HEK293T (cell line): ENCODE data around the gene SASS6.

Experiments
- CTCF ChIA-PET: fragments of 350-600 bp; formaldehyde crosslinking; extraction: SDS; loops from one replicate; lab custom pipeline; 2021; ENCODE audit warnings: antibody characterized with exemption, inconsistent platforms; lab: Yijun Ruan, JAX
- POLR2A ChIA-PET: fragments of 350-600 bp; formaldehyde crosslinking; extraction: SDS; loops from one replicate; lab custom pipeline; 2020; ENCODE audit warnings: antibody characterized with exemption, inconsistent platforms; lab: Yijun Ruan, JAX
- DNase-seq: peaks from one replicate; pipeline ENCODE4 v3.0.0; 2012; ENCODE audit warnings: mixed read lengths; ENCODE audit errors: extremely low spot score
- ARNT ChIP-seq: fragments of 450-650 bp; IDR thresholded peaks from 2 replicates; pipeline ENCODE4 v1.6.1; 2017; ENCODE audit warnings: mild to moderate bottlenecking
- BHLHE40 ChIP-seq: fragments of 450-650 bp; IDR thresholded peaks from 2 replicates; pipeline ENCODE4 v1.6.1; 2016; ENCODE audit warnings: mild to moderate bottlenecking, moderate library complexity, borderline replicate concordance
- CTBP1 ChIP-seq: fragments of 450-650 bp; IDR thresholded peaks from 2 replicates; pipeline ENCODE4 v1.6.1; 2016; ENCODE audit warnings: borderline replicate concordance
- ELF4 ChIP-seq: fragments of 450-650 bp; IDR thresholded peaks from 2 replicates; pipeline ENCODE4 v1.6.1; 2017; ENCODE audit warnings: antibody characterized with exemption
- FOXA1 ChIP-seq: fragments of 450-650 bp; IDR thresholded peaks from 2 replicates; pipeline ENCODE4 v1.6.1; 2016; ENCODE audit warnings: mild to moderate bottlenecking
- FOXK2 ChIP-seq: fragments of 450-650 bp; IDR thresholded peaks from 2 replicates; pipeline ENCODE4 v1.6.1; 2016; ENCODE audit warnings: mild to moderate bottlenecking
- FOXM1 ChIP-seq: fragments of 450-650 bp; IDR thresholded peaks from 2 replicates; pipeline ENCODE4 v1.6.1; 2017; ENCODE audit warnings: mild to moderate bottlenecking, borderline replicate concordance
- HDGF ChIP-seq: fragments of 450-650 bp; IDR thresholded peaks from 2 replicates; pipeline ENCODE4 v1.6.1; 2017; ENCODE audit warnings: antibody characterized with exemption, borderline replicate concordance
- L3MBTL2 ChIP-seq: fragments of 450-650 bp; conservative IDR thresholded peaks from 2 replicates; pipeline ENCODE4 v1.6.1; 2016; ENCODE audit warnings: mild to moderate bottlenecking
- LEF1 ChIP-seq: fragments of 450-650 bp; IDR thresholded peaks from 2 replicates; pipeline ENCODE4 v1.6.1; 2017; ENCODE audit warnings: mild to moderate bottlenecking, borderline replicate concordance
- NFRKB ChIP-seq: fragments of 450-650 bp; IDR thresholded peaks from 2 replicates; pipeline ENCODE4 v1.6.1; 2016; ENCODE audit warnings: mild to moderate bottlenecking, moderate library complexity
- SP1 ChIP-seq: fragments of 450-650 bp; IDR thresholded peaks from 2 replicates; pipeline ENCODE4 v1.6.1; 2017
- SUZ12 ChIP-seq: fragments of 450-650 bp; IDR thresholded peaks from 2 replicates; pipeline ENCODE4 v1.6.1; 2016; ENCODE audit warnings: mild to moderate bottlenecking
- TARDBP ChIP-seq: fragments of 450-650 bp; IDR thresholded peaks from 2 replicates; pipeline ENCODE4 v1.6.1; 2016
- ZNF384 ChIP-seq: fragments of 450-650 bp; IDR thresholded peaks from 2 replicates; pipeline ENCODE4 v1.6.1; 2016
- TF ChIP-seq, protein P1 (sequence below): fragments of 450-650 bp; IDR thresholded peaks from 2 replicates; pipeline ENCODE4 v1.6.1; 2016

Gene SASS6

DNA sequence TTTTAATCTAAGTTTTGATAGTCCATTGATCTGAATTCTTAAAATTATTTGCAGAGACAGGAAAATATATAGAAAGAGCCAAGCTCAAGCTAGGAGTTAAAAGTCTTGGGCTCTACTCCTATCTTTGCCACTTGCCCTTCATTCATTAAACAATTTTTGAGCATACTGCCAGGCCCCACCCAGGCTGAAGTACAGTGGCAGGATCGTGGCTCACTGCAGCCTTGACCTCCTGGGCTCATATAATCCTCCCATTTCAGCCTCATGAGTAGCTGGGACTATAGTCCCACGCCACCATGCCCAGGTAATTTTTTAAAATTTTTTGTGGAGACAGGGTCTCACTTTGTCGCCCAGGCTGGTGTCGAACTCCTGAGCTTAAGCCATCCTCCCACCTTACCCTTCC lies 8.5 kb upstream of the SASS6 start:
- TF ChIP-seq HDGF, result no peak
- no peak for TF ChIP-seq FOXK2
- no peak for TF ChIP-seq FOXM1
- no peak for TF ChIP-seq FOXA1
- no peak for TF ChIP-seq ELF4
- no peak for TF ChIP-seq ARNT
- TF ChIP-seq, protein P1, sequence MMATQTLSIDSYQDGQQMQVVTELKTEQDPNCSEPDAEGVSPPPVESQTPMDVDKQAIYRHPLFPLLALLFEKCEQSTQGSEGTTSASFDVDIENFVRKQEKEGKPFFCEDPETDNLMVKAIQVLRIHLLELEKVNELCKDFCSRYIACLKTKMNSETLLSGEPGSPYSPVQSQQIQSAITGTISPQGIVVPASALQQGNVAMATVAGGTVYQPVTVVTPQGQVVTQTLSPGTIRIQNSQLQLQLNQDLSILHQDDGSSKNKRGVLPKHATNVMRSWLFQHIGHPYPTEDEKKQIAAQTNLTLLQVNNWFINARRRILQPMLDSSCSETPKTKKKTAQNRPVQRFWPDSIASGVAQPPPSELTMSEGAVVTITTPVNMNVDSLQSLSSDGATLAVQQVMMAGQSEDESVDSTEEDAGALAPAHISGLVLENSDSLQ, result no peak
- no peak for TF ChIP-seq CTBP1
- ChIA-PET POLR2A (no interaction called here), CTCF (no interaction called here)
- DNase-seq, result no peak

DNA sequence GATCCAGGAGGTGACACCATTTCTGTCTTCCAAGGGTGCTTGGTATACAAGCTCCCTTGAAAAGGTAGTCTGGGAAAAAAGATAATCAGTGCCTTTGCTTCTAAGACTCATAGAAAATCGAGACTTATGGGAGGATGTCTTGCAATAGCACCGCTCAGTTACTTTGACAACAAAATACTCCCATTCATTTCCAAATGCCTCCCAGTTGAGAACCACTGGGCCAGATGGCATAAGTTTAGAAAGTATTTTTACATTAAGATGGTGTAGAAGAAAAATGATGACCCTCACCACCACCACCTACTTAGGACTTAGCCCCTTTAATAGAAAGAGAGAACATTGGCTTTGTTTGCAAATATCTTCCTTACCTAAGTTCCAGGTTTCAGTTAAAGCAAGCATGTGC lies 4.9 kb upstream of the SASS6 start:
- DNase-seq, result no peak
- TF ChIP-seq ARNT (no peak), FOXA1 (no peak), FOXM1 (no peak), HDGF (no peak), CTBP1 (no peak), BHLHE40 (no peak), SUZ12 (no peak), L3MBTL2 (no peak), TARDBP (no peak), ELF4 (no peak), FOXK2 (no peak), NFRKB (no peak), ZNF384 (no peak)
- ChIA-PET POLR2A (no interaction called here), CTCF (no interaction called here)

- TF ChIP-seq, protein P1, result peak; percentile 20; the same call in 1 of the 2 replicates
- TF ChIP-seq NFRKB, result no peak
- POLR2A ChIA-PET, result no interaction called here
- CTCF ChIA-PET, result no interaction called here
- DNase-seq, result no peak
These were observed 2.1 kb upstream of the SASS6 start for GRCh38 chr1:100134872-100135271.

DNA sequence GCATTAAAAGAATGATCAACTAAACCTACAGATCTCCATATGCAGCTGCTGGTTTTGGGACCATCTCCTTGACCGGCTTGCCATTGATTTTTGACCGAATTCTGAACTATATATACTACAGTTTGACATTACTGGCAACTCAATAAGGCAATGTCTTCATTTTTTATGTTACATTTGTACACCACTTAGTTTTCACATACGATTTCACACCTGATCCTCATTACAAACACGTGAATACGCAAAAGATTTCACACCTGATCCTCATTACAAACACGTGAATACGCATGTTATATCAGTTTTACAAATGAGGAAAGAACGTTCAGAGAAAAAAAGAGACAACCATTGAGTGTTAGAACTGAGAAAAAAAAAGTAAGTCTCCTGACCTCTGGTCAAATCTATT lies 1.1 kb downstream of the SASS6 start:
- TF ChIP-seq, protein P1, result no peak
- TF ChIP-seq L3MBTL2, result peak; percentile 52
- TF ChIP-seq FOXM1, result no peak
- TF ChIP-seq TARDBP, result no peak
- TF ChIP-seq SP1, result no peak
- no peak for TF ChIP-seq FOXA1
- no peak for TF ChIP-seq NFRKB
- TF ChIP-seq ELF4, result no peak
- ChIA-PET CTCF (no interaction called here), POLR2A (no interaction called here)
- no peak for DNase-seq

GRCh38 chr1:100130552-100131077 lies 2.1 kb downstream of the SASS6 start:
- TF ChIP-seq, protein P1, result no peak
- TF ChIP-seq TARDBP, result no peak
- no peak for TF ChIP-seq FOXM1
- TF ChIP-seq ELF4, result no peak
- no peak for TF ChIP-seq FOXA1
- no peak for TF ChIP-seq HDGF
- no peak for TF ChIP-seq SP1
- no peak for TF ChIP-seq SUZ12
- TF ChIP-seq ZNF384, result no peak
- TF ChIP-seq CTBP1, result no peak
- no peak for TF ChIP-seq BHLHE40
- no peak for TF ChIP-seq ARNT
- no peak for TF ChIP-seq LEF1
- TF ChIP-seq L3MBTL2, result no peak
- no peak for TF ChIP-seq FOXK2
- TF ChIP-seq NFRKB, result no peak
- CTCF ChIA-PET, result no interaction called here
- no peak for DNase-seq
- POLR2A ChIA-PET, result no interaction called here

DNA sequence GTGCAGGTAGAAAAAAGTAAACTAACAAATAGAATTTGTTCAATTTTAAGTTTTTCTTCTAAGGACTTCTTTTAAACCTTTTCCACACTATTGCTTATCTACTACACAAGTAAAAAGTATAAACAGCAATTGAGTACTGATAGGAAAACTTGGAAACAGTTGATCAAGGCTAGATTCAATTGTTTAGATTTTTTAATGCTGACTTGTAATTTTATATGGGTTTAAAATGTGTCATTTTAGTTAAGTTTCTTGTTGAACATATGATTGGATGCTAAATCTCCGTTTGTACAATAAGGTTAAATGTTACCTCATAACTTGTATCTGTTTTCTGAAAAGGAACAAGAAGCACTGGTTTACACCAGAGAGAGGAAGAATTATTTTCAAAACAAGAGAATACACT lies 5.5 kb downstream of the SASS6 start:
- DNase-seq, result no peak
- TF ChIP-seq L3MBTL2, result no peak
- TF ChIP-seq SP1, result no peak
- TF ChIP-seq, protein P1, result no peak
- no peak for TF ChIP-seq HDGF
- no peak for TF ChIP-seq ELF4
- no peak for TF ChIP-seq BHLHE40
- no peak for TF ChIP-seq FOXA1
- no peak for TF ChIP-seq NFRKB
- TF ChIP-seq FOXK2, result no peak
- TF ChIP-seq TARDBP, result no peak
- no peak for TF ChIP-seq ARNT
- no peak for TF ChIP-seq FOXM1
- TF ChIP-seq SUZ12, result no peak
- TF ChIP-seq LEF1, result no peak
- no peak for TF ChIP-seq ZNF384
- no peak for TF ChIP-seq CTBP1
- CTCF ChIA-PET, result no interaction called here
- POLR2A ChIA-PET, result no interaction called here
